B cell (primary cell): ENCODE data around the gene SOX13.
"Not testable (repeated sequence)": the region's sequence is repeated elsewhere in the genome, so short reads cannot be mapped to it uniquely, and the experiment has no call there.

Experiments used
- EZH2 ChIP-seq: IDR thresholded peaks from 2 replicates; pipeline ENCODE4 v1.6.1; 2012; ENCODE audit warnings: borderline replicate concordance, low read depth, mild to moderate bottlenecking, moderate library complexity, low read length; ENCODE audit not compliant: insufficient read depth, poor library complexity, severe bottlenecking
- TF ChIP-seq, protein P1 (sequence below): fragments of 200-600 bp; IDR thresholded peaks from one replicate; pipeline ENCODE4 v1.8.0; 2022; ENCODE audit warnings: antibody characterized with exemption, mild to moderate bottlenecking

DNA sequence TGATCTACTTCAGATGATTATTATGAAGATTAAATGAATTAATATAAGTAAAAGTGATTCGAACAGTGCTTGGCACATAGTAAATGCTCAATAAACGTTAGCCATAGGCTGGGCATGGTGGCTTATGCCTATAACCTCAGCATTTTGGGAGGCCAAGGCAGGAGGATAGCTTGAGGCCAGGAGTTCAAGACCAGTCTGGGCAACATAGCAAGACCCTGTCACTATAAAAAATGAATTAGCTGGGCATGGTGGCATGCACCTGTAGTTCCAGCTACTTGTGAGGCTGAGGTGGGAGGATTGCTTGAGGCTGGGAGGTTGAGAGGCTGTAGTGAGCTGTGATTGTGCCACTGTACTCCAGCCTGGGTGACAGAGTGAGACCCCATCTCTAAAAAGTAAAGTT is 26.8 kb downstream of the SOX13 start:
- TF ChIP-seq, protein P1, sequence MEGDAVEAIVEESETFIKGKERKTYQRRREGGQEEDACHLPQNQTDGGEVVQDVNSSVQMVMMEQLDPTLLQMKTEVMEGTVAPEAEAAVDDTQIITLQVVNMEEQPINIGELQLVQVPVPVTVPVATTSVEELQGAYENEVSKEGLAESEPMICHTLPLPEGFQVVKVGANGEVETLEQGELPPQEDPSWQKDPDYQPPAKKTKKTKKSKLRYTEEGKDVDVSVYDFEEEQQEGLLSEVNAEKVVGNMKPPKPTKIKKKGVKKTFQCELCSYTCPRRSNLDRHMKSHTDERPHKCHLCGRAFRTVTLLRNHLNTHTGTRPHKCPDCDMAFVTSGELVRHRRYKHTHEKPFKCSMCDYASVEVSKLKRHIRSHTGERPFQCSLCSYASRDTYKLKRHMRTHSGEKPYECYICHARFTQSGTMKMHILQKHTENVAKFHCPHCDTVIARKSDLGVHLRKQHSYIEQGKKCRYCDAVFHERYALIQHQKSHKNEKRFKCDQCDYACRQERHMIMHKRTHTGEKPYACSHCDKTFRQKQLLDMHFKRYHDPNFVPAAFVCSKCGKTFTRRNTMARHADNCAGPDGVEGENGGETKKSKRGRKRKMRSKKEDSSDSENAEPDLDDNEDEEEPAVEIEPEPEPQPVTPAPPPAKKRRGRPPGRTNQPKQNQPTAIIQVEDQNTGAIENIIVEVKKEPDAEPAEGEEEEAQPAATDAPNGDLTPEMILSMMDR = not testable (repeated sequence)
- TF ChIP-seq EZH2 = not testable (repeated sequence)
